Endothelial cell of umbilical vein (primary cell): Measurements from ENCODE around the gene ATP5MG. TPM values are rescaled to one million over a fixed set of nuclear protein-coding genes. Genes with fewer than 3 reads are reported as not detected.

Source experiments
- BruUV-seq: library from RNA; stranded (reverse); fragments of 400-500 nt; replicated peaks from 2 replicates; lab custom pipeline; 2021; lab: Mats Ljungman, UMichigan
- CTCF ChIA-PET: fragments of 300-600, 350-600 bp; sonication (Branson Sonifier 250); formaldehyde crosslinking; loops from one replicate; lab custom pipeline; 2021; ENCODE audit warnings: antibody characterized with exemption, inconsistent platforms; lab: Charles Lee
- POLR2A ChIA-PET: fragments of 300-600, 350-600 bp; sonication (Branson Sonifier 250); formaldehyde crosslinking; loops from one replicate; lab custom pipeline; 2021; ENCODE audit warnings: antibody characterized with exemption, inconsistent platforms; lab: Charles Lee
- DNase-seq: peaks from one replicate; pipeline ENCODE4 v3.0.0-alpha.2; 2011; ENCODE audit warnings: low read depth, low spot score
- FAIRE-seq: peaks from 2 replicates; lab custom pipeline; 2011; peaks lifted over from hg19 to GRCh38; lab: Jason Lieb, UNC
- H2AFZ ChIP-seq: 2 replicates; pipeline ENCODE4 v1.6.0; 2012; ENCODE audit warnings: low read depth, low read length, control low read depth, inconsistent platforms
- H3K27ac ChIP-seq: 2 replicates; pipeline ENCODE4 v1.5.1; 2011; ENCODE audit warnings: low read depth, mild to moderate bottlenecking, control low read depth, low read length, moderate library complexity; ENCODE audit not compliant: insufficient read depth
- H3K27me3 ChIP-seq, 2 experiments: 2 replicates each; pipeline versions ENCODE4 v1.6.0 to v1.6.1; 2011; ENCODE audit warnings: low read length in 2 of 2, mixed read lengths in 1 of 2; ENCODE audit not compliant: control insufficient read depth in 2 of 2, insufficient read depth in 2 of 2
- H3K36me3 ChIP-seq, 2 experiments: 2 replicates in 1 of 2; 3 replicates in 1 of 2; pipeline ENCODE4 v1.5.1; 2011; ENCODE audit warnings: low read length in 2 of 2, mild to moderate bottlenecking in 1 of 2, moderate library complexity in 1 of 2; ENCODE audit not compliant: control insufficient read depth in 2 of 2, insufficient read depth in 2 of 2; ENCODE audit errors: extremely low read depth in 1 of 2
- H3K4me1 ChIP-seq: 3 replicates; pipeline ENCODE4 v1.5.1; 2011; ENCODE audit warnings: mild to moderate bottlenecking, low read length; ENCODE audit not compliant: control insufficient read depth, insufficient read depth; ENCODE audit errors: extremely low read depth
- H3K4me2 ChIP-seq: 2 replicates; pipeline ENCODE4 v1.6.1; 2011; ENCODE audit warnings: low read length, control low read depth, mixed read lengths; ENCODE audit not compliant: insufficient read depth
- H3K4me3 ChIP-seq, 3 experiments: fragments of 200-600 bp in 1 of 3; sonication (generic), shearing (Covaris generic) in 1 of 3; replicated peaks in 1 of 3; 2 replicates each; pipeline ENCODE4 v1.5.1; 2011 to 2016; ENCODE audit warnings: control low read depth in 3 of 3, low read length in 3 of 3, mild to moderate bottlenecking in 2 of 3, inconsistent platforms in 1 of 3, low read depth in 1 of 3, moderate library complexity in 1 of 3; ENCODE audit not compliant: insufficient read depth in 1 of 3
- H3K79me2 ChIP-seq: 2 replicates; pipeline ENCODE4 v1.6.0; 2012; ENCODE audit warnings: low read length, inconsistent platforms; ENCODE audit not compliant: control insufficient read depth, insufficient read depth
- H3K9ac ChIP-seq: replicated peaks from 2 replicates; pipeline ENCODE3; 2011; ENCODE audit warnings: low read length, control low read depth; ENCODE audit not compliant: insufficient read depth; ENCODE audit errors: extremely low read depth
- H3K9me1 ChIP-seq: replicated peaks from 3 replicates; pipeline ENCODE4 v1.6.0; 2011; ENCODE audit warnings: mild to moderate bottlenecking, low read length; ENCODE audit not compliant: control insufficient read depth, insufficient read depth; ENCODE audit errors: extremely low read depth
- H3K9me3 ChIP-seq: replicated peaks from 2 replicates; pipeline ENCODE4 v1.5.1; 2012; ENCODE audit warnings: low read length, inconsistent platforms; ENCODE audit not compliant: control insufficient read depth, insufficient read depth
- H4K20me1 ChIP-seq: replicated peaks from 2 replicates; pipeline ENCODE3; 2011; ENCODE audit warnings: mild to moderate bottlenecking, low read length; ENCODE audit not compliant: control insufficient read depth, insufficient read depth; ENCODE audit errors: extremely low read depth
- CTCF ChIP-seq, 2 donors: IDR thresholded peaks; 1 replicate in 1 of 2; 2 replicates in 1 of 2; pipeline ENCODE4 v1.5.1; 2011; ENCODE audit warnings: low read length in 2 of 2, mild to moderate bottlenecking in 2 of 2, moderate library complexity in 2 of 2, control low read depth in 1 of 2, inconsistent platforms in 1 of 2, low read depth in 1 of 2; ENCODE audit not compliant: insufficient read depth in 1 of 2; ENCODE audit errors: extremely low read depth in 1 of 2
- EZH2 ChIP-seq: IDR thresholded peaks from 2 replicates; pipeline ENCODE4 v1.6.1; 2012; ENCODE audit warnings: borderline replicate concordance, low read depth, mild to moderate bottlenecking, moderate library complexity, low read length, inconsistent platforms; ENCODE audit not compliant: severe bottlenecking
- FOS ChIP-seq: IDR thresholded peaks from 2 replicates; pipeline ENCODE4 v1.6.1; 2011; ENCODE audit warnings: mild to moderate bottlenecking, low read length, moderate library complexity, borderline replicate concordance; ENCODE audit not compliant: insufficient read depth
- GATA2 ChIP-seq: IDR thresholded peaks from 2 replicates; pipeline ENCODE4 v1.7.0; 2011; ENCODE audit warnings: low read depth, mild to moderate bottlenecking, moderate library complexity, mixed read lengths, low read length; ENCODE audit not compliant: insufficient read length, insufficient read depth
- JUN ChIP-seq: IDR thresholded peaks from 2 replicates; pipeline ENCODE4 v1.6.1; 2011; ENCODE audit warnings: borderline replicate concordance, low read depth; ENCODE audit not compliant: insufficient read length, insufficient read depth
- MAX ChIP-seq: IDR thresholded peaks from 2 replicates; pipeline ENCODE4 v1.6.1; 2011; ENCODE audit not compliant: insufficient read depth, insufficient read length
- MYC ChIP-seq: IDR thresholded peaks from one replicate; pipeline ENCODE4 v1.6.1; 2011; ENCODE audit warnings: mild to moderate bottlenecking, low read depth, low read length
- POLR2A ChIP-seq: IDR thresholded peaks from 2 replicates; pipeline ENCODE4 v1.6.1; 2012; ENCODE audit warnings: low read depth, mild to moderate bottlenecking, control low read depth, low read length
- POLR2AphosphoS5 ChIP-seq: IDR thresholded peaks from 2 replicates; pipeline ENCODE4 v1.6.1; 2012; ENCODE audit warnings: low read depth, mild to moderate bottlenecking, control low read depth, low read length, moderate library complexity; ENCODE audit not compliant: insufficient read depth
- dilution Hi-C: fragments of 300-500 bp; cut with MboI; formaldehyde crosslinking; loops from one replicate; pipeline ENCODE4 v1.15.0; 2019; ENCODE audit warnings: low sequenced_read_pairs; ENCODE audit not compliant: extremely low pct_ligation_motif_present
- intact Hi-C: fragments of 100-400 bp; cut with micrococcal nuclease; formaldehyde crosslinking; loops from one replicate; pipeline ENCODE4 v1.10.0; 2022
- polyA plus RNA-seq, 4 experiments: library from polyadenylated mRNA; depleted of rRNA in 3 of 4; stranded (reverse) in 3 of 4; unstranded in 1 of 4; fragments of >200 nt; gene quantifications; 2 replicates each; pipeline versions ENCODE4 v1.2.1 to v1.2.3, GENCODE V29; 2011 to 2012; ENCODE audit warnings: missing spikeins in 1 of 4
- total RNA-seq: library from RNA; stranded (reverse); gene quantifications from 2 replicates; pipeline ENCODE4 v1.2.3, GENCODE V29; 2021

The ATP5MG gene
- total and polyA plus RNA-seq, 2 donors (not counting 3 experiments of a cell fraction or from before 2014, with no cell fraction given): 211 to 439 TPM

GRCh38 chr11:118382954-118383353 is 18.5 kb upstream of the ATP5MG start:
- ChIA-PET CTCF (no interaction called here), POLR2A (no interaction called here)
- intact Hi-C loops: loop anchor here (5.0 kb wide), 1 partner anchor 104 kb away; no protein-coding TSS in a partner anchor
- Histone ChIP-seq H3K27ac (no peak overlapping the region), H3K4me1 (no peaks in the 10 kb centered on the region), H3K9me3 (no peaks in the 10 kb centered on the region), H3K27me3 (no peaks in the 10 kb centered on the region), H2AFZ (no peak overlapping the region), H3K9ac (no peak overlapping the region), H3K9me1 (no peaks in the 10 kb centered on the region), H3K79me2 (no peaks in the 10 kb centered on the region), H3K4me2 (no peak overlapping the region), H3K4me3 (no peak overlapping the region), H4K20me1 (no peaks in the 10 kb centered on the region), H3K36me3 (peaks cover 34 to 53% of the 10 kb centered on the region in 2 experiments)
- DNase-seq: no peak
- no TSS peak for BruUV-seq
- dilution Hi-C loops: loop anchor here (25.0 kb wide), 1 partner anchor 104 kb away; no protein-coding TSS in a partner anchor
- no peak for TF ChIP-seq GATA2
- no peak for TF ChIP-seq JUN
- TF ChIP-seq EZH2: no peak
- TF ChIP-seq MAX: no peak
- TF ChIP-seq MYC: no peak
- no peak for TF ChIP-seq POLR2A
- TF ChIP-seq POLR2AphosphoS5: no peak
- TF ChIP-seq FOS: no peak
- no peak for TF ChIP-seq CTCF (IDR thresholded peaks at IDR 0.05; ENCODE audit: extremely low read depth in 1 of 2, insufficient read depth in 1 of 2, low read depth in 1 of 2, low read length in 2 of 2)
- no peak for FAIRE-seq
